ENCODE measurements around the gene PARL.
"Not testable (repeated sequence)": the region's sequence is repeated elsewhere in the genome, so short reads cannot be mapped to it uniquely, and the experiment has no call there.

The PARL gene

GRCh38 chr3:183904833-183905780 is 20.4 kb upstream of the PARL start:
- no peak for DNase-seq

DNA sequence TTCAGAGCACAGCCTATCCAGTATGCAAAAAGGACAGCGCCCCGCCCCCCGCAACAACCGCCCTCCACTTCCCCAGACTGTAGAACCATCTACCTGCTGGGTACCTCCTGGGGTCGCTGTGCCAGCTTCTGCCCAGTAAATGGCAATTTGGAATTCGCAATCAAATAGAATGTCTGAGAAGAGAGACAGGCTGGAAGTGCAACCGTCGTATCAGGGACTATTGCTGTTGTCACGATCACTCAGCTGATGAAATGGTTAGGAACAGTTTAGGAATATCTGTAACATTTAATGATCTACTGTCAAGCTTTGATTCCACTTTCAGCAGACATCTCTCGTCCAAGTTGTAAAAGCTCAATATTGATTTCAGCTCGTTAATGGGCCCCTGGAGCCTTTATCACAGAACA is 13.3 kb upstream of the PARL start:
- no peak for DNase-seq

- no peak for DNase-seq
Observed at GRCh38 chr3:183897606-183898005, 12.9 kb upstream of the PARL start.

DNA sequence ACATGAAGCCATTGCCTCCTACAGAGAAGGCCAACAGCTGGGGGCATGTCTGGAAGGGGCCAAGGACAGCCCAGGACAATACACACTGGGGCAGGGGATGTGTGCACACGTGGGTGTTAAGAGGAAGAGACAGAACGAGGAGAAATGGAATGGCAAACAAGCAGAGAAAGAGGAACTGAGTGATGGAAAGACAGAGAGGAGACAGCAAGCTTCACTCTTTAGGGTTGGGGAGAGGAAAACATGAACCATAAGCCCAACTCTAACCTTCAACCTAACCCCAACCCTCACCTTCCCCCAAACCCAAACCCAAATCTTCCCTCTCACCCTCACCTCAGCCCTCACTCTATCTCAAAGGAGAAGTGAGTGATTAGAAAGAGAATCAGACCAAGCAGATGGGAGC is 11.9 kb upstream of the PARL start:
- DNase-seq: no peak

DNA sequence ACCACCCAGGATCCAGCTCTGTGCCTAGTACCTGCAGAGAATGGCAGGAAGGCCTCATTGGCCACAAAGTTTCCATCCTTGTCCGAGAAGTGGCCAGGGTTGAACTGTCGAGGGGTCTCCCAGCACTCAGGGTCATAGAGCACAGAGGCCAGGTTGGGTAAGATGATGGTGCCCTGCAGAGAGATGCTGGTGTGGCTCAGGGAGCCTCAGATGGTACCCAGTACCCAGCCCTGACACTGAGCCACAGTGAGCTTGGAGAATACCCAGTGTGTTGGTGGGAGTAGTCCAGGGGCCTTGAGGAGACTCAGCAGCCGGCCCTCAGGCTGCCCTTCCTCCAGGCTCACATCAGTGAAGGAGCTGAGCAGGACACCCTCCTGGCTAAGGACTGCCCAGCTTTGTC is 11.5 kb upstream of the PARL start:
- no peak for DNase-seq

- no peak for DNase-seq
Observed at GRCh38 chr3:183895774-183896173, 11.1 kb upstream of the PARL start.

- DNase-seq: peak; percentile 63 to 68
Observed at GRCh38 chr3:183895296-183895695, 10.6 kb upstream of the PARL start.

DNA sequence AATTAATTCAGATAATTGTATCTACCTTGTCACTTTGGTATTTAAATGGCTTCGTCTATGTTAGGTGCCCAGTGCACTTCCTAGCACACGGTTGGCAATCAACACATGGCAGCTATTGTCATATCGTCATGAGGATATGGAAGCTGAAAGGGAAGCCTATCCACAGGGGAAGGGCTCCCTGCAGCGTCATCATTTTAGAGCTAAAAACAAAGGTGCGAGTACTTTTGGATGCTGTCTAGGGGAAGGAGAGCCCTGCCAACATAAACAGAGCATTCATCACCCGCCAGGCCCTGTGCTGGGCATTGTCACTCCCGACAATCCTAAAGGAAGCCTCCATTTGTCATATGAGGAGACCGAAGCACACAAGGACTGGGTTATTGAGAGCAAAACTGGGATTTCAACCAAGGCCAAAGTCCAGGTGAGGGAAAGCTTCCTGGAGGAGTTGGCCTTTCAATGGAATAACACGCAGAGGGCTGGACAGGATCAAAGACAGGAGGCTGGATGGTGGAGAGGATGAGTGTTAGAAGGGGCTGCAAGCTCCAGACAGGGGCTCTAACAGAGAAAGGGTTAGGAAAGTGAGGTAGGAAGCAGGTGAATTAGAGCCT is 8.0 kb upstream of the PARL start:
- DNase-seq: peak; percentile 70 to 92

DNA sequence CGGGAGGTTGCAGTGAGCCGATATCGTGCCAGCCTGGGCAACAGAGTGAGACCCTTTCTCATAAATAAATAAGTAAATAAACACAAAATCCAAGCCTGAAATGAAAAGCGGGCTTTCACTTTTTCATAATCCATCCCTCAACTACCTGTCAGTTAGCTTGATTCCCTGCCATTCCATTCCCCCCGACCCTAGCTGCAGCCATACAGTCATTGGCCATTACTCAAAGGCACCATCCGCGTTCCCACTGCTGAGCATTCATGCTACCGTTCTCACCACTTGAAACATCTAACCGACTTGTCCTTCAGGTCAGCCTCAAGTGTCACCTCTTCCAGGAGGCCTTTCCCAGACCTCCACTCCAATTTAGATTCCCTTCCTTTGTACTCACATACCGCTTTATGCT is 1.1 kb upstream of the PARL start:
- DNase-seq: no peak

GRCh38 chr3:183884097-183884426 is 618 bp downstream of the PARL start:
- DNase-seq: no peak

- DNase-seq: no peak
Observed at GRCh38 chr3:183883291-183884096, 1.2 kb downstream of the PARL start.

- DNase-seq: no peak
Observed at GRCh38 chr3:183880121-183880520, 4.6 kb downstream of the PARL start.

- DNase-seq: no peak
Observed at GRCh38 chr3:183879243-183879642, 5.4 kb downstream of the PARL start.

- DNase-seq: no peak
Observed at GRCh38 chr3:183878071-183878470, 6.6 kb downstream of the PARL start.

DNA sequence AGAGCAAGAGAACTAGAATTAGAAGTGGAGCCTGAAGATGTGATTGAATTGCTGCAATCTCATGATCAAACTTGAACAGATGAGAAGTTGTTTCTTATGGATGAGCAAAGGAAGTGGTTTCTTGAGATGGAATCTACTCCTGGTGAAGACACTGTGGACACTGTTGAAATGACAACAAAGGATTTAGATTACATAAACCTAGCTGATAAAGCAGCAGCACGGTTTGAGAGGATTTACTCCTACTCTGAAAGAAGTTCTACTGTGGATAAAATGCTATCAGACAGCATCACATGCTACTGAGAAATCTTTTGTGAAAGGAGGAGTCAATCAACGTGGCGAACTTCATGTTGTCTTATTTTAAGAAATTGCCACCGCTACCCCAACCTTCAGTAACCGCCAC is 7.5 kb downstream of the PARL start:
- DNase-seq: not testable (repeated sequence)

DNA sequence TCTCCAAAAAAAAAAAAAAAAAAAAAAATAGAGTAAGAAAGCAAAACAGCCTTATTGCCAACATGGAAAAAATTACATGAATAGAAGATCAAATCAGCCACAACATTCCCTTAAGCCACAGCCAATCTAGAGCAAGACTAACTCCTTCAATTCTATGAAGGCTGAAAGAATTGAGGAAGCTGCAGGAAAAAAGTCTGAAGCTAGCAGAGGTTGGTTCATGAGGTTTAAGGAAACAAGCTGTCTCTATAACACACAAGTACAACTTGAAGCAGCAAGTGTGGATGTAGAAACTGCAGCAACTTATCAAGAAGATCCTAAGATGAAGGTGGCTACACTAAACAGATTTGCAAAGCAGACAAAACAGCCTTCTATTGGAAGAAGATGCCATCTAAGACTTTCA is 9.3 kb downstream of the PARL start:
- no peak for DNase-seq

DNA sequence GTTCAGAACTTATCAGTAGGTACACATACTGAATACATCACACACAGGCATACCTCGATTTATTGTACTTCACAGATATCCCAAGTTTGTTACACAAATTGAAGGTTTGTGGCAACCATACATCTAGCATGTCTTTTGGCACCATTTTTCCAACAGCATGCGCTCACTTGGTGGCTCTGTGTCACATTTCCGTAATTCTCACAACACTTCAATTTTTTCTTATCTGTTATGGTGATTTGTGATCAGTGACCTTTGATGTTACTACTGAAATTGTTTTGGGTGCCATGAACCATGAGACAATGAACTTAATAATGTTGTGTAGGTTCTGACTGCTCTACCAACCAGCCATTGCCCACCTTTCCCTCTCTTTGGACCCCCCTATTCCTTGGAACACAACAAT is 10.8 kb downstream of the PARL start:
- no peak for DNase-seq

DNA sequence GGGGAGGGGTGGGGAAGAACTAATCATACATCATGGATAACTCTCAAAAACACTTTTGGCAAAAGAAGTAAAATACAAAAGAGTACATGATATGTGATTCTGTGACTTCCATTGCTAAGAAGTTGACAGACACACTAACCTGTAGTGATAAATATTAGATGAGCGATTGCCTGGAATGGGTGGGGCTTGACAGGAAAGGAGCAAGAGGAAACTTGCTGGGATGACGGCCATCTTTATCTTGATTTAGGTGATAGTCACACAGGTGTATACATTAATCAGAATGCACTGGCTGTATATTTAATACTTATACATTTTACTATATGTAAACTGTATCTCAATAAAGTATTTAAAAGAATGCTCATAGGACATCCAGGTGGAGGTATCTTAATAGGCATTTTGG is 13.1 kb downstream of the PARL start:
- no peak for DNase-seq

DNA sequence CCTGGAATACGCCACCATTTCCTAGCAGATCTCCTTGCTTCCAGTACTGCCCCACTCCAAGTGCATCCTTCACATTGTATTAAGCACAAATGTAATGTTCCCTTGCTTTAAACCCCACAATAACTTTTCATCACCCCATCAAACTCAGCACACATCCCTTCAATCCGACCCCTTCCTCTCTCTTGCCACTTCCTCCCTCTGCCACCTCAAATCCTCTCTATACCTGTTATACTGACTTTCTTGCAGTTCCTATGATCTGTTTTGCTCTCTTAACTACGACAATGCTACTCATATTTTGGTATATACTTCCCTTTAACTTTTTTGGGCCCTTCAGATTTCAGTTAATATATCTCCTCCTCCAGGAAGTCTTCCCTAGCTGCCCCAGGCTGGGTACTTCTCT is 14.1 kb downstream of the PARL start:
- no peak for DNase-seq

DNA sequence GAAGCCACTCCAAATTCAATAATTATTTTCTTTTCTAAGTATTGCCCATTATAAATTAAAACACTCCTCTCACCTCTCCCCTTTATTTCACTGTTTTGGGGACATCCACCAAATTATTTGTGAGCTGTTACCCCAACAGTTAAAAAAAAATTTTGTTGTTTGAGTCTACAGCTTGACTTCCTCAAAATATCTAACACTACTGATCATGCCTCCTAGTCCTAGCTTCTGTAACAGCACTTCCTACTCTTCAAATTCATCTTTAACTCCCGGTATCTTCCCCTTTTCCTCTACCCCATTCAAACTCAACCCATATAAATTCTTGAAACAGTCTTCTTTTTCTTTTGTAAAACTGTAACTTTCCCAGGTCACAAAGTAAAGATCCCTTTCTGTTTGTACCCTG is 15.9 kb downstream of the PARL start:
- DNase-seq: no peak

GRCh38 chr3:183862610-183863009 is 22.1 kb downstream of the PARL start:
- no peak for DNase-seq

DNA sequence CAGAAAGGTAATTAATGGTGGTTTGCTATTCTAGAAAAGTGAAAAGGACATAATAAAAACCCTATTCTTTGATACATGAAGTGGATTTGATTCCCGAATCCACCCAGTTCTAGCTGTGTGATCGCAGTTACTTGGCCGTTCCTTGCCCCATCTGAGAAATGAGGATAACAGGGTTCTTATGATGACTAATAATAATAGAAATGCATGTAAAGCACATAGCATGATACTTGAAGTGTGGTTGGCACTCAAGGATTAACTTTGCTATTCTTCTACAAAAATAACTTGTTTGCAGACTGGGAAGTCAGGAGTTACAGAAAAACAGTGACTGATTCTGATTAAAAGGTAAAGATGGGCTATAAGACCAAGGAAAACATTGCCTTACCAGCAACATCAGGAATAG is 26.8 kb downstream of the PARL start:
- DNase-seq: no peak

GRCh38 chr3:183854318-183855035 is 30.2 kb downstream of the PARL start:
- no peak for DNase-seq

All from NCI-H2081 (cell line).